HK-2 (cell line): ENCODE measurements around the gene MRPL36.
"Not testable (repeated sequence)": the region's sequence is repeated elsewhere in the genome, so short reads cannot be mapped to it uniquely, and the experiment has no call there.

Source experiments
- DNase-seq: peaks from one replicate; pipeline ENCODE4 v3.0.0-alpha.2; 2018; ENCODE audit not compliant: unreplicated experiment

Gene MRPL36

GRCh38 chr5:1815071-1815786, 15.6 kb upstream of the MRPL36 start:
- DNase-seq, result no peak

GRCh38 chr5:1814183-1815020, 14.8 kb upstream of the MRPL36 start:
- no peak for DNase-seq

- DNase-seq, result no peak
These were observed 11.0 kb upstream of the MRPL36 start for GRCh38 chr5:1810581-1811101.

GRCh38 chr5:1809416-1810035, 9.9 kb upstream of the MRPL36 start:
- no peak for DNase-seq

- no peak for DNase-seq
These were observed 8.8 kb upstream of the MRPL36 start for GRCh38 chr5:1808439-1808838.

- DNase-seq, result no peak
These were observed 8.0 kb upstream of the MRPL36 start for GRCh38 chr5:1807451-1808185.

- no peak for DNase-seq
These were observed 7.3 kb upstream of the MRPL36 start for GRCh38 chr5:1806974-1807373.

- no peak for DNase-seq
These were observed 6.6 kb upstream of the MRPL36 start for GRCh38 chr5:1806199-1806598.

- DNase-seq, result no peak
These were observed 6.1 kb upstream of the MRPL36 start for GRCh38 chr5:1805736-1806135.

GRCh38 chr5:1805326-1805725, 5.7 kb upstream of the MRPL36 start:
- DNase-seq, result no peak

GRCh38 chr5:1804001-1804690, 4.5 kb upstream of the MRPL36 start:
- no peak for DNase-seq

- no peak for DNase-seq
These were observed 3.6 kb upstream of the MRPL36 start for GRCh38 chr5:1803192-1803591.

- DNase-seq, result no peak
These were observed 2.3 kb upstream of the MRPL36 start for GRCh38 chr5:1801967-1802295.

- peak; percentile 66 for DNase-seq
These were observed 1.8 kb upstream of the MRPL36 start, which contains the start of gene NDUFS6 for GRCh38 chr5:1801222-1801966. Gene NDUFS6, plus strand, starts transcription at chr5:1801407. Its CDS starts 11 bp downstream, at chr5:1801418.

GRCh38 chr5:1800472-1801221, 1.0 kb upstream of the MRPL36 start:
- no peak for DNase-seq

GRCh38 chr5:1799110-1799601, 481 bp downstream of the MRPL36 start:
- peak; percentile 29 for DNase-seq

GRCh38 chr5:1798589-1798988, 1.0 kb downstream of the MRPL36 start:
- DNase-seq, result not testable (repeated sequence)

- DNase-seq, result no peak
These were observed 1.8 kb downstream of the MRPL36 start for GRCh38 chr5:1797855-1798254.

- DNase-seq, result no peak
These were observed 2.4 kb downstream of the MRPL36 start for GRCh38 chr5:1797103-1797800.
